Astrocyte (in vitro differentiated cells and primary cell): Measurements from ENCODE around the gene COQ8A. TPM values are rescaled to one million over a fixed set of nuclear protein-coding genes. Genes with fewer than 3 reads are reported as not detected.
"Not testable (repeated sequence)": the region's sequence is repeated elsewhere in the genome, so short reads cannot be mapped to it uniquely, and the experiment has no call there.

ENCODE experiments used
- DNase-seq: peaks from one replicate; pipeline ENCODE4 v3.0.0-alpha.2; 2010; ENCODE audit warnings: low read depth
- FAIRE-seq: peaks from 2 replicates; lab custom pipeline; 2011; peaks lifted over from hg19 to GRCh38; lab: Jason Lieb, UNC
- H2AFZ ChIP-seq: 2 replicates; pipeline ENCODE4 v1.6.0; 2012; ENCODE audit warnings: low read depth, low read length, inconsistent platforms
- H3K27ac ChIP-seq: 2 replicates; pipeline ENCODE4 v1.5.1; 2011; ENCODE audit warnings: low read depth, low read length, inconsistent platforms
- H3K27me3 ChIP-seq: 2 replicates; pipeline ENCODE4 v1.6.0; 2011; ENCODE audit warnings: low read length, inconsistent platforms; ENCODE audit not compliant: insufficient read depth
- H3K36me3 ChIP-seq: 2 replicates; pipeline ENCODE4 v1.5.1; 2011; ENCODE audit warnings: low read length, inconsistent platforms; ENCODE audit not compliant: insufficient read depth
- H3K4me1 ChIP-seq: 2 replicates; pipeline ENCODE4 v1.5.1; 2011; ENCODE audit warnings: low read length, inconsistent platforms; ENCODE audit not compliant: insufficient read depth
- H3K4me2 ChIP-seq: 2 replicates; pipeline ENCODE4 v1.6.0; 2012; ENCODE audit warnings: low read length, inconsistent platforms
- H3K4me3 ChIP-seq: 2 replicates; pipeline ENCODE4 v1.5.1; 2011; ENCODE audit warnings: low read depth, mild to moderate bottlenecking, low read length, inconsistent platforms; ENCODE audit not compliant: insufficient read depth
- H3K79me2 ChIP-seq: 2 replicates; pipeline ENCODE4 v1.6.0; 2012; ENCODE audit warnings: mild to moderate bottlenecking, low read length, inconsistent platforms; ENCODE audit not compliant: insufficient read depth
- H3K9ac ChIP-seq: 2 replicates; pipeline ENCODE4 v1.6.0; 2012; ENCODE audit warnings: mild to moderate bottlenecking, low read length, inconsistent platforms
- H3K9me3 ChIP-seq: 2 replicates; pipeline ENCODE4 v1.5.1; 2012; ENCODE audit warnings: low read depth, mild to moderate bottlenecking, low read length, inconsistent platforms; ENCODE audit not compliant: insufficient read depth
- H4K20me1 ChIP-seq: 2 replicates; pipeline ENCODE4 v1.6.0; 2012; ENCODE audit warnings: low read length, inconsistent platforms; ENCODE audit not compliant: insufficient read depth
- H3K27ac Mint-ChIP-seq: one replicate; pipeline ENCODE4 v1.8.0; 2021; ENCODE audit warnings: mild to moderate bottlenecking, mixed read lengths; ENCODE audit not compliant: unreplicated experiment
- H3K27me3 Mint-ChIP-seq: one replicate; pipeline ENCODE4 v1.8.0; 2021; ENCODE audit warnings: low read depth, mixed read lengths; ENCODE audit not compliant: unreplicated experiment
- H3K36me3 Mint-ChIP-seq: one replicate; pipeline ENCODE4 v1.8.0; 2021; ENCODE audit warnings: low read depth, mixed read lengths; ENCODE audit not compliant: unreplicated experiment
- H3K4me1 Mint-ChIP-seq: one replicate; pipeline ENCODE4 v1.8.0; 2021; ENCODE audit warnings: low read depth, mixed read lengths; ENCODE audit not compliant: unreplicated experiment
- H3K4me3 Mint-ChIP-seq: one replicate; pipeline ENCODE4 v1.8.0; 2021; ENCODE audit warnings: mild to moderate bottlenecking, moderate library complexity, mixed read lengths; ENCODE audit not compliant: unreplicated experiment
- H3K9me3 Mint-ChIP-seq: one replicate; pipeline ENCODE4 v1.8.0; 2021; ENCODE audit warnings: mild to moderate bottlenecking, mixed read lengths; ENCODE audit not compliant: unreplicated experiment
- CTCF ChIP-seq: IDR thresholded peaks from 2 replicates; pipeline ENCODE4 v1.5.1; 2011; ENCODE audit warnings: low read depth, mild to moderate bottlenecking, inconsistent platforms, low read length, moderate library complexity; ENCODE audit not compliant: insufficient read depth
- EZH2 ChIP-seq: IDR thresholded peaks from 2 replicates; pipeline ENCODE4 v1.6.1; 2012; ENCODE audit warnings: mild to moderate bottlenecking, low read length, inconsistent platforms; ENCODE audit not compliant: insufficient read depth
- total RNA-seq: library from RNA; stranded (reverse); gene quantifications from 2 replicates; pipeline ENCODE4 v1.2.1, GENCODE V29; 2021

COQ8A gene
- total RNA-seq, 1 donor from 2014 or later = 8.2 TPM

- Histone ChIP-seq H3K4me3 (no peak overlapping the region), H3K27me3 (no peaks in the 10 kb centered on the region), H3K4me1 (no peaks in the 10 kb centered on the region), H3K27ac (no peak overlapping the region), H3K4me2 (no peak overlapping the region), H3K9me3 (no peaks in the 10 kb centered on the region), H4K20me1 (peaks cover 2% of the 10 kb centered on the region), H2AFZ (no peak overlapping the region), H3K79me2 (no peaks in the 10 kb centered on the region), H3K9ac (no peak overlapping the region), H3K36me3 (no peaks in the 10 kb centered on the region)
- Mint-ChIP-seq H3K36me3 (peaks cover 19% of the 10 kb centered on the region), H3K4me3 (no peak overlapping the region), H3K4me1 (peaks cover 2% of the 10 kb centered on the region), H3K27ac (no peak overlapping the region), H3K27me3 (no peaks in the 10 kb centered on the region), H3K9me3 (peaks cover 3% of the 10 kb centered on the region)
- TF ChIP-seq EZH2 (no peak), CTCF (no peak)
- FAIRE-seq = no peak
- no peak for DNase-seq
Measured at GRCh38 chr1:226995365-226996332, 55.6 kb downstream of the COQ8A start.

- not testable (repeated sequence) for H3K9me3 ChIP-seq, H3K9me3 Mint-ChIP-seq, H2AFZ ChIP-seq, DNase-seq, H3K27ac ChIP-seq, H3K4me2 ChIP-seq, H3K4me1 Mint-ChIP-seq, H3K9ac ChIP-seq, H3K36me3 ChIP-seq, H3K4me1 ChIP-seq, FAIRE-seq, H4K20me1 ChIP-seq, H3K79me2 ChIP-seq, H3K27me3 Mint-ChIP-seq, H3K4me3 ChIP-seq, H3K27me3 ChIP-seq, H3K4me3 Mint-ChIP-seq, H3K27ac Mint-ChIP-seq
- H3K36me3 Mint-ChIP-seq = peaks cover 32% of the 10 kb centered on the region
Measured at GRCh38 chr1:226999579-226999978, 59.5 kb downstream of the COQ8A start.

GRCh38 chr1:227002531-227003049 is 62.5 kb downstream of the COQ8A start:
- Histone ChIP-seq H3K36me3 (no peaks in the 10 kb centered on the region), H3K79me2 (no peaks in the 10 kb centered on the region), H3K9me3 (no peaks in the 10 kb centered on the region), H3K4me1 (no peaks in the 10 kb centered on the region), H3K9ac (no peak overlapping the region), H3K27ac (no peak overlapping the region), H4K20me1 (no peaks in the 10 kb centered on the region), H2AFZ (no peak overlapping the region), H3K4me2 (no peak overlapping the region), H3K4me3 (no peak overlapping the region), H3K27me3 (no peaks in the 10 kb centered on the region)
- FAIRE-seq (no peak), DNase-seq (no peak)
- H3K4me3 Mint-ChIP-seq = no peak overlapping the region
- peaks cover under 1% of the 10 kb centered on the region for H3K9me3 Mint-ChIP-seq
- TF ChIP-seq EZH2 (no peak), CTCF (no peak)
- no peaks in the 10 kb centered on the region for H3K4me1 Mint-ChIP-seq
- H3K36me3 Mint-ChIP-seq = peaks cover 26% of the 10 kb centered on the region
- no peaks in the 10 kb centered on the region for H3K27me3 Mint-ChIP-seq
- no peak overlapping the region for H3K27ac Mint-ChIP-seq
